ENCODE measurements around the gene SH3GLB1. TPM values are rescaled to one million over a fixed set of nuclear protein-coding genes. Genes with fewer than 3 reads are reported as not detected.

The SH3GLB1 gene
- total and polyA plus RNA-seq, 2 of the 13 experiments (the other 11 are each of a cell fraction or from before 2014, with no cell fraction given) = 26.0 to 41.5 TPM

DNA sequence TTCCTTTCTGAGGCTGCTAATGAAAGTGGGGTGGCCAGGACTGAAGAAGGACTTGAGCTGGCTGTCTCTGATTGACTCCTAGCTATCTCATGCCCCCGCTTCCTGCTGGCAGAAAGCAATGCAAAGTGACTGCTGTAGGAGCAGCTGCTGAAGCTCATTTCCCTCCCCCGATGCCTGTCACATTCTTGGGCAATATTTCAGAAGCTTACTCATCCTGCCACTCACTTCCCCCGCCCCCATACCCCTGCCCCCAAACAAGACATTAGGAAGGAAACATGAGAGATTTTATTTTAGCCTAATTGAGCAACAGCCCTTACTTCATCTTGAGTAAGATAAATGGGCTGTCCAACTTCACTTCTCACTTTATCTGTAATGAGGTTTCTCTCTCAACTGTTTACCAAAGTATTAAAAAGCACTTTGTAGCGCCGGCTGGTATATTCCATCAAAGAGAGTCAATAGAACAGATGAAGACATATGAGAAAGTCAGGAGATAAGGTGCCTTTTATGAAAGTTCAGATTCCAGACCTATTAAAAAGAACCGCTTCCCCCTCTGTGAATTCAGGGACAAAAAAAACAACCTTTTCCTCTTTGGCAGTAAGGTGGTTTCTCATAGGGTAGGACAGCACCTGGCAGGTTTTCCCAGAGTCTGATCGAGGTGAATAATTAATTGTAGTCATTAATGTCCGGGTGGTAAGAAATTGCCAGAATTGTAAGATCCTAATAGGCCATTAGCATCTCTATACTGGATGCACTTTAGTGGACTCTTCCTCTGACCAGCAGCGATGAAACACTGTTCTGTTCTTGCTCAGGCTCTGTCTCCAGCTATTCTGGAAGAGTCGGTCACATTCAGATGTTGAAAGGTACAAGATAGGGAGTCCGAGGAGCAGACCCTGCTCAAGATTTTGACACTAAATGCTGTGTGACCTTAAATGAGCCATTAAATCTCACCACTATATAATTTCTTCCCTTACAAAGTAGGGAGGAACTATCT is 70.2 kb downstream of the SH3GLB1 start (continued):
- TF ChIP-seq KIAA2018 (CRISPR knock-in tag; IDR thresholded peaks at IDR 0.05; ENCODE audit: borderline replicate concordance) = no peak
- TF ChIP-seq, protein P1, sequence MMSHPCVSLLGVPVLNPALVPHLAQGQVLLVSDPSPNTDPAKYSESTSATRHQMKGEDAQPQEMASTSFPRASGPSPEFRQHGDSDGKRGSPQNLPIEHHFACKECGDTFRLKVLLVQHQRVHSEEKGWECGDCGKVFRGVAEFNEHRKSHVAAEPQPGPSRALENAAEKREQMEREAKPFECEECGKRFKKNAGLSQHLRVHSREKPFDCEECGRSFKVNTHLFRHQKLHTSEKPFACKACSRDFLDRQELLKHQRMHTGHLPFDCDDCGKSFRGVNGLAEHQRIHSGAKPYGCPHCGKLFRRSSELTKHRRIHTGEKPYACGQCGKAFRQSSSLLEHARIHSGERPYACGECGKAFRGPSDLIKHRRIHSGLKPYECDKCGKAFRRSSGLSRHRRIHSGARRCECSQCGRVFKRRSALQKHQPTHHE (CRISPR knock-in tag; IDR thresholded peaks at IDR 0.05; ENCODE audit: borderline replicate concordance) = no peak
- TF ChIP-seq, protein P2, sequence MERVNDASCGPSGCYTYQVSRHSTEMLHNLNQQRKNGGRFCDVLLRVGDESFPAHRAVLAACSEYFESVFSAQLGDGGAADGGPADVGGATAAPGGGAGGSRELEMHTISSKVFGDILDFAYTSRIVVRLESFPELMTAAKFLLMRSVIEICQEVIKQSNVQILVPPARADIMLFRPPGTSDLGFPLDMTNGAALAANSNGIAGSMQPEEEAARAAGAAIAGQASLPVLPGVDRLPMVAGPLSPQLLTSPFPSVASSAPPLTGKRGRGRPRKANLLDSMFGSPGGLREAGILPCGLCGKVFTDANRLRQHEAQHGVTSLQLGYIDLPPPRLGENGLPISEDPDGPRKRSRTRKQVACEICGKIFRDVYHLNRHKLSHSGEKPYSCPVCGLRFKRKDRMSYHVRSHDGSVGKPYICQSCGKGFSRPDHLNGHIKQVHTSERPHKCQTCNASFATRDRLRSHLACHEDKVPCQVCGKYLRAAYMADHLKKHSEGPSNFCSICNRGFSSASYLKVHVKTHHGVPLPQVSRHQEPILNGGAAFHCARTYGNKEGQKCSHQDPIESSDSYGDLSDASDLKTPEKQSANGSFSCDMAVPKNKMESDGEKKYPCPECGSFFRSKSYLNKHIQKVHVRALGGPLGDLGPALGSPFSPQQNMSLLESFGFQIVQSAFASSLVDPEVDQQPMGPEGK (CRISPR knock-in tag; IDR thresholded peaks at IDR 0.05) = peak; percentile 71; the same call in 1 of the 2 replicates
- TF ChIP-seq NFIB (CRISPR knock-in tag; IDR thresholded peaks at IDR 0.05; ENCODE audit: borderline replicate concordance) = no peak
- no peak for TF ChIP-seq KMT2A (CRISPR knock-in tag; IDR thresholded peaks at IDR 0.05)
- TF ChIP-seq ZNF564 (CRISPR knock-in tag; IDR thresholded peaks at IDR 0.05) = no peak
